Upper lobe of right lung (tissue), 1 donor: ENCODE measurements around the gene DOCK10. TPM values are rescaled to one million over a fixed set of nuclear protein-coding genes. Genes with fewer than 3 reads are reported as not detected.

Experiments used
- ATAC-seq: fragments of 200-7000 bp; cut with Tn5 transposase; one replicate; pipeline ENCODE4 v1.9.1; 2020; ENCODE audit warnings: mild to moderate bottlenecking, moderate library complexity
- DNase-seq: peaks from one replicate; pipeline ENCODE4 v3.0.0-alpha.2; 2020
- H3K27ac ChIP-seq: fragments of 200-600 bp; one replicate; pipeline ENCODE4 v1.8.0; 2022
- H3K27me3 ChIP-seq: fragments of 200-600 bp; one replicate; pipeline ENCODE4 v1.8.0; 2022; ENCODE audit warnings: mild to moderate bottlenecking
- H3K36me3 ChIP-seq: fragments of 200-600 bp; one replicate; pipeline ENCODE4 v1.8.0; 2022
- H3K4me1 ChIP-seq: fragments of 200-600 bp; one replicate; pipeline ENCODE4 v1.8.0; 2022
- H3K4me3 ChIP-seq: fragments of 200-600 bp; one replicate; pipeline ENCODE4 v1.8.0; 2022; ENCODE audit warnings: mild to moderate bottlenecking
- H3K9me3 ChIP-seq: fragments of 200-600 bp; one replicate; pipeline ENCODE4 v1.8.0; 2022
- intact Hi-C: fragments of 100-400 bp; cut with DNase I; formaldehyde crosslinking; loops from one replicate; pipeline ENCODE4 v1.11.0; 2022
- total RNA-seq: library from RNA; stranded (reverse); fragmentation: NEBNext Ultra II Directional; extraction: Animal tissue kit (Norgen Biotek cat#: 25700); gene quantifications from one replicate; pipeline ENCODE4 v1.2.1, GENCODE V29; 2021
- TF ChIP-seq, protein P1 (sequence below): fragments of 200-600 bp; IDR thresholded peaks from one replicate; pipeline ENCODE4 v1.8.0; 2022; ENCODE audit warnings: antibody characterized with exemption
- donor health status: DM: no; HTN: yes; CAD: no; lungs with severe emphysema.

Gene DOCK10
- total RNA-seq, 1 donor from 2014 or later, result 35.8 TPM

DNA sequence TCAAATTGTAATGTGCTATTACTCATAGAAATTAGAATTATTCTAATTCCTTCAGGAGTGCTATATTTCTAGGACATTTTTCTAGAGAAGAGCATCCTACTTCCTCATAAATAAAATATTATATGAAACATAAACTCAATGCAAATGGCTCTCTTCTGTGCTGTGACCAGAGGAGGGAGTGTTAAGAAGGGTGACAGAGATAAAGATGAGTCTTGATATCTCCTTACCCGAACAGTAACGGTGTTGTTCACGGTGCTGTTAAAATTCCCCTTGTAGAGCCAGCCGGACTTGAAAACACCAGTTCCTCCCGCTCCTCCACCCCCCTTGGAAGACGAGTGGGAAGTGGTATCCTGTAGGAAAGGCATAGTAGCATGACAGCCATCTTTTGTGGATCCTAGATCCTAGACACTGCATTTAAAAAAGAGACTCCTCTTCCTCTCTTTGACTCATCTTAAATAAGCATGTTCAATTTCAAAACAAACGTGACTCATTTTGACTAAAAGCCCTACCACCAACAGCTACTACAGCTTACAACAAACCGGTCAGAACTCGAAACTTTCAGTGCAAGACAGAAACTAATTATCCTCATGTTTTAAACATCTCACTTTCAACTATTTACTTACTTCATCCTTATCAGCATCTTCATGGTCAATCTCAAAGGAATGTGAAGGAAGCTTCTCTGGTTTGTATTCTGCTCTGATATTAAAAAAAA is 156.3 kb downstream of the DOCK10 start:
- intact Hi-C loops, result no loop called here
- TF ChIP-seq, protein P1, sequence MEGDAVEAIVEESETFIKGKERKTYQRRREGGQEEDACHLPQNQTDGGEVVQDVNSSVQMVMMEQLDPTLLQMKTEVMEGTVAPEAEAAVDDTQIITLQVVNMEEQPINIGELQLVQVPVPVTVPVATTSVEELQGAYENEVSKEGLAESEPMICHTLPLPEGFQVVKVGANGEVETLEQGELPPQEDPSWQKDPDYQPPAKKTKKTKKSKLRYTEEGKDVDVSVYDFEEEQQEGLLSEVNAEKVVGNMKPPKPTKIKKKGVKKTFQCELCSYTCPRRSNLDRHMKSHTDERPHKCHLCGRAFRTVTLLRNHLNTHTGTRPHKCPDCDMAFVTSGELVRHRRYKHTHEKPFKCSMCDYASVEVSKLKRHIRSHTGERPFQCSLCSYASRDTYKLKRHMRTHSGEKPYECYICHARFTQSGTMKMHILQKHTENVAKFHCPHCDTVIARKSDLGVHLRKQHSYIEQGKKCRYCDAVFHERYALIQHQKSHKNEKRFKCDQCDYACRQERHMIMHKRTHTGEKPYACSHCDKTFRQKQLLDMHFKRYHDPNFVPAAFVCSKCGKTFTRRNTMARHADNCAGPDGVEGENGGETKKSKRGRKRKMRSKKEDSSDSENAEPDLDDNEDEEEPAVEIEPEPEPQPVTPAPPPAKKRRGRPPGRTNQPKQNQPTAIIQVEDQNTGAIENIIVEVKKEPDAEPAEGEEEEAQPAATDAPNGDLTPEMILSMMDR, result no peak

DNA sequence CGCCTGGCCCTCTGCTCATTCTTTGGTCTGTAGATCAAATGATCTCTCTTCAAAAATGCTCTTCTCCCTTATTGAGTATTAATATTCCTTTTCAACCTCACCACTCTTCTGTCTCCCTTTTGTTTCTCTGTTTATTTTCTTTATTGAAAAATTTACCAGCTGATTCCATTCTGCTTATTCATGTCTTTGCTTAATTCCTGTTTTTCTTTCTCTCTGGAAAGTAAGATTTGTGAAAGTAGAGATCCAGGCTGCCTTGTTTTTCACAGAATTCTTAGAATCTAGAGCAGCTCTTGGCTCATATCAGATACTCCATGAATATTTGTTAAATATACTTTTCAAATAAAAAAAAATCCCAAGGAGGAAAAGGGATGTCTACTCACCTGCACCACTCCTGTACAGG is 157.0 kb downstream of the DOCK10 start:
- intact Hi-C loops, result no loop called here
- H3K4me3 ChIP-seq, result no peak overlapping the region
- TF ChIP-seq, protein P1, result no peak

More for the DNA sequence above, 156.3 kb downstream of the DOCK10 start:
- H3K9me3 ChIP-seq, result no peaks in the 10 kb centered on the region
- H3K36me3 ChIP-seq, result peaks cover 7% of the 10 kb centered on the region
- ATAC-seq (no peak), DNase-seq (no peak)
- peaks cover 7% of the 10 kb centered on the region for H3K4me1 ChIP-seq
- H3K4me3 ChIP-seq, result no peak overlapping the region
- H3K27me3 ChIP-seq, result no peaks in the 10 kb centered on the region
- H3K27ac ChIP-seq, result no peak overlapping the region

DNA sequence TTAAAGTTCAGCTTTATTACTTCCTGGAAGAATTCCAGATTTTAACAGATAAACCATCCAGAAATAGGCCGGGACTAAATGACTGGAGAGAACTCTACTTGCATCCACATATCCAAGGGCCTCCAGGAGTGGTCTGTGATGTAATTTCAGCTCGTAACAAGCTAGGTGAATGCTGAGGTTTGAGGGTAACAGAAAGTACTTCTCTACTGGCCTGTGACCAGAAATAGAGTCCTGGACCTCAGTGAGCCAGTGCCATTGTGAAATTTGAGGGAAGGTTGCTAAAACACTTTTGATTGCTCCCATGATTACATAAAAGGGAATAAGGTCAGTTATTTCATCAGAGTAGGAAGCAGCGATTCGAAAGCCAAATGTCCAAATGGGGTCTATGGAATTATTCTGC is 158.1 kb downstream of the DOCK10 start:
- no peak for DNase-seq
- H3K4me1 ChIP-seq, result peaks cover 7% of the 10 kb centered on the region
- intact Hi-C loops, result no loop called here
- ATAC-seq, result peak; percentile 91
- TF ChIP-seq, protein P1, result no peak
- no peaks in the 10 kb centered on the region for H3K27me3 ChIP-seq
- no peak overlapping the region for H3K27ac ChIP-seq
- H3K4me3 ChIP-seq, result no peak overlapping the region
- peaks cover 7% of the 10 kb centered on the region for H3K36me3 ChIP-seq
- H3K9me3 ChIP-seq, result no peaks in the 10 kb centered on the region

More for the DNA sequence above, 157.0 kb downstream of the DOCK10 start:
- no peak for ATAC-seq
- DNase-seq, result no peak
- peaks cover 7% of the 10 kb centered on the region for H3K36me3 ChIP-seq
- no peaks in the 10 kb centered on the region for H3K9me3 ChIP-seq
- H3K27me3 ChIP-seq, result no peaks in the 10 kb centered on the region
- peaks cover 7% of the 10 kb centered on the region for H3K4me1 ChIP-seq
- H3K27ac ChIP-seq, result no peak overlapping the region

DNA sequence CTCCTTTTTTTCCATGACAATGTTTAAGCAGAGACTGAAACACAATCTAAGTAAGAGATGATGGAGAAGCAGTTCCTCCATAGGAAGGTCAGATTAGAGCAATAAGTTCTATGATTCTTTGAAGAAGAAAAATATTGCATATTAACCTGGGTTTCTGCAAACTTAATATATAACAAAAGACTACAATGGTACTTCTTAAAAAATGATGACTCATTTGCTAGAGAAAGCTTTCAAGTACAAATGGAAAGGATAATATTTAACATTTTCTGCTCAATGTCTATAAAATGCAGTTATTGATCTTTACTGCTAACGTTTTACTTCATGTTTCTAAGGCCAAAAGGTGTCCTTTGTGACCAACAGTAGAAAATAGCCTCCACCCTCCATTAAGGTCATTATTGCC is 158.6 kb downstream of the DOCK10 start:
- no peak for DNase-seq
- H3K4me1 ChIP-seq, result peaks cover 7% of the 10 kb centered on the region
- no peaks in the 10 kb centered on the region for H3K27me3 ChIP-seq
- peaks cover 7% of the 10 kb centered on the region for H3K36me3 ChIP-seq
- no peaks in the 10 kb centered on the region for H3K9me3 ChIP-seq
- ATAC-seq, result no peak
- TF ChIP-seq, protein P1, result no peak
- H3K4me3 ChIP-seq, result no peak overlapping the region
- H3K27ac ChIP-seq, result no peak overlapping the region
- intact Hi-C loops, result no loop called here

DNA sequence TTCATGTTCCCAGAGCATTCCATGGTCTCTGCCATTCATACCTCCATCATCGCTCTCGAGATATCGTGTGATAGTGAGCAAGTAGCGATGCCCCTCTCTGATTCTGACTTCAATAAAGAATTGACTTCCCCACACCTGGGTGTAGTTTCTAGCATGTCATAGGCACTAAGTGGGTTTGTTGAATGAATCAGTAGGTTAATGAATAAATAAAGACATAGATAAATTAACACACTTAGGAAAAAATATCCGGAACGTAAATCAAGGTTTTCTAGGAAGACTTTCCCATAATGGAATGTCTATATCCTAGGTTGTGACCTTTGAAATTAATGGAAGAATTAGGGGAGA is 159.1 kb downstream of the DOCK10 start:
- Histone ChIP-seq H3K4me3 (no peak overlapping the region), H3K9me3 (no peaks in the 10 kb centered on the region), H3K36me3 (peaks cover 7% of the 10 kb centered on the region), H3K27me3 (no peaks in the 10 kb centered on the region), H3K4me1 (peaks cover 7% of the 10 kb centered on the region), H3K27ac (no peak overlapping the region)
- intact Hi-C loops, result no loop called here
- TF ChIP-seq, protein P1, result no peak
- DNase-seq (no peak), ATAC-seq (no peak)
